ENCODE results near the gene IRF6. TPM values are rescaled to one million over a fixed set of nuclear protein-coding genes. Genes with fewer than 3 reads are reported as not detected.

The IRF6 gene
- polyA plus RNA-seq, 1 of the 3 experiments (the other 2 are of a cell fraction), result 0.94 TPM

GRCh38 chr1:209827384-209828262 lies 21.7 kb upstream of the IRF6 start, which contains the start of gene UTP25:
TSS of gene UTP25 (plus strand) at chr1:209827972. CDS start at chr1:209828064, 92 bp downstream.
- H3K4me2 ChIP-seq, result peak within 1 kb of the TSS; percentile 90
- peaks cover 65% of the 10 kb centered on the region for H3F3A ChIP-seq (replicated peaks; ENCODE audit: insufficient read depth)
- 23% methylated on average over 40 of the region's 51 CpGs for WGBS (ENCODE audit: low lambda C conversion rate)
- ChIA-PET POLR2A (interaction anchor here (0.7 to 2.0 kb wide), 8 partner anchors 9 to 166 kb away, joined by 3 to 6 read pairs (median 4); partner anchors contain the start of gene C1orf74), CTCF (interaction anchor here (0.6 to 2.4 kb wide), 19 partner anchors 9 to 167 kb away, joined by 3 to 18 read pairs (median 4); no protein-coding TSS in a partner anchor)
- no peaks in the 10 kb centered on the region for H4K20me1 ChIP-seq (ENCODE audit: insufficient read depth)
- H3K36me3 ChIP-seq (replicated peaks in 1 of 2; ENCODE audit: control insufficient read depth in 1 of 2, insufficient read depth in 2 of 2, low read length in 1 of 2), result peaks cover 25 to 29% of the 10 kb centered on the region in 2 experiments
- H3K27ac ChIP-seq (ENCODE audit: low read depth in 2 of 2, low read length in 1 of 2), result peak within 1 kb of the TSS; percentile 76 to 98
- no peaks in the 10 kb centered on the region for H3K9me2 ChIP-seq
- peak within 1 kb of the TSS; percentile 69 for H2AFZ ChIP-seq (ENCODE audit: low read depth)
- peak within 1 kb of the TSS; percentile 81 to 88 for H3K4me3 ChIP-seq (ENCODE audit: low read depth in 2 of 2, low read length in 1 of 2)
- H3K79me2 ChIP-seq (ENCODE audit: insufficient read depth), result peaks cover 38% of the 10 kb centered on the region
- no peaks in the 10 kb centered on the region for H3K27me3 ChIP-seq (ENCODE audit: insufficient read depth)
- peak; percentile 80 for DNase-seq
- peak within 1 kb of the TSS; percentile 81 for H3K9ac ChIP-seq
- no peaks in the 10 kb centered on the region for H3K9me3 ChIP-seq
- H3K4me1 ChIP-seq (ENCODE audit: control insufficient read depth in 1 of 2, insufficient read depth in 2 of 2, low read depth in 1 of 2, low read length in 1 of 2), result peaks cover 6 to 33% of the 10 kb centered on the region in 2 experiments
- peak; percentile 41; the same call in 1 of the 2 replicates for TF ChIP-seq TCF12 (IDR thresholded peaks at IDR 0.05)
- TF ChIP-seq ELF1 (IDR thresholded peaks at IDR 0.05), result peak; percentile 96
- TF ChIP-seq SMC3 (IDR thresholded peaks at IDR 0.05; ENCODE audit: low read depth, low read length), result 0 out of 2 replicates have a peak, but pooled peaks have one; percentile 38
- TF ChIP-seq FOSL2 (IDR thresholded peaks at IDR 0.05; ENCODE audit: borderline replicate concordance, low read depth), result no peak
- peak; percentile 93 for TF ChIP-seq USF1 (IDR thresholded peaks at IDR 0.05; ENCODE audit: borderline replicate concordance, low read depth)
- TF ChIP-seq RAD21 (IDR thresholded peaks at IDR 0.05; ENCODE audit: low read length), result peak; percentile 49
- peak; percentile 81; the same call in 1 of the 2 replicates for TF ChIP-seq TAF1 (IDR thresholded peaks at IDR 0.05; ENCODE audit: borderline replicate concordance, low read depth, low read length)
- TF ChIP-seq FOXJ3 (CRISPR knock-in tag; IDR thresholded peaks at IDR 0.05), result peak; percentile 76
- TF ChIP-seq EZH2phosphoT487 (IDR thresholded peaks at IDR 0.05; ENCODE audit: borderline replicate concordance, low read depth), result no peak
- peak; percentile 75 for TF ChIP-seq CTCF (IDR thresholded peaks at IDR 0.05)
- TF ChIP-seq MXI1 (IDR thresholded peaks at IDR 0.05; ENCODE audit: low read depth, low read length), result peak; percentile 100
- no peak for TF ChIP-seq IRF3 (IDR thresholded peaks at IDR 0.05; ENCODE audit: low read depth, low read length)
- TF ChIP-seq NFIC (IDR thresholded peaks at IDR 0.05; ENCODE audit: borderline replicate concordance), result peak; percentile 6; the same call in 1 of the 2 replicates
- TF ChIP-seq REST (IDR thresholded peaks at IDR 0.05; ENCODE audit: low read depth, low read length), result no peak
- TF ChIP-seq MEF2A (IDR thresholded peaks at IDR 0.05; ENCODE audit: borderline replicate concordance, low read depth), result no peak
- peak; percentile 100 for TF ChIP-seq SIN3A (IDR thresholded peaks at IDR 0.05; ENCODE audit: borderline replicate concordance, low read depth, low read length)
- peak; percentile 91 for TF ChIP-seq POLR2AphosphoS5 (IDR thresholded peaks at IDR 0.05; ENCODE audit: low read depth, low read length)
- peak; percentile 86 for TF ChIP-seq GABPA (IDR thresholded peaks at IDR 0.05; ENCODE audit: low read depth)
- TF ChIP-seq PBX3 (IDR thresholded peaks at IDR 0.05), result no peak
- peak; percentile 86 for TF ChIP-seq CHD2 (IDR thresholded peaks at IDR 0.05; ENCODE audit: low read length, partially characterized antibody)
